Measurements from ENCODE around the gene NAA25.

The NAA25 gene

DNA sequence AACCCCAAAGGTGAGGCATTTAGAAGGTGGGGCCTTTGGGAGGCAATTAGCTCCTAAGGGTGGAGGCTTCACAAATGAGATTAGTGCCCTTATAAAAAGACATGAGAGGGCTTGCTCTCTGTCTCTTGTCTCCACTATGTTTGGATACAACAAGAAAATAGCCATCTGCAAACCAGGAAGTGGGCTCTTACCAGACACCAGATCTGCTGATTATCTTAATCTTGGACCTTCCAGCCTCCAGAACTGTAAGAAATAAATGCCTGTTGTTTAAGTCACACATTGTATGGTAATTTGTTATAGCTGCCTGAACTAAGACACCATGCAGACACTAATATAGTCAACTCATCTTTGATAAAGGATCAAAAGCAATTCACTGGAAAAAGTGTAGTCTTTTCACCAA is 130.0 kb downstream of the NAA25 start:
- TF ChIP-seq TCF4 (CRISPR knock-in tag; IDR thresholded peaks at IDR 0.05; ENCODE audit: borderline replicate concordance), result no peak
- no peak for TF ChIP-seq GLIS3 (CRISPR knock-in tag; IDR thresholded peaks at IDR 0.05)
- no peak for TF ChIP-seq OSR1 (CRISPR knock-in tag; IDR thresholded peaks at IDR 0.05)
- TF ChIP-seq ZNF70 (CRISPR knock-in tag; IDR thresholded peaks at IDR 0.05), result no peak
- TF ChIP-seq, protein P1, sequence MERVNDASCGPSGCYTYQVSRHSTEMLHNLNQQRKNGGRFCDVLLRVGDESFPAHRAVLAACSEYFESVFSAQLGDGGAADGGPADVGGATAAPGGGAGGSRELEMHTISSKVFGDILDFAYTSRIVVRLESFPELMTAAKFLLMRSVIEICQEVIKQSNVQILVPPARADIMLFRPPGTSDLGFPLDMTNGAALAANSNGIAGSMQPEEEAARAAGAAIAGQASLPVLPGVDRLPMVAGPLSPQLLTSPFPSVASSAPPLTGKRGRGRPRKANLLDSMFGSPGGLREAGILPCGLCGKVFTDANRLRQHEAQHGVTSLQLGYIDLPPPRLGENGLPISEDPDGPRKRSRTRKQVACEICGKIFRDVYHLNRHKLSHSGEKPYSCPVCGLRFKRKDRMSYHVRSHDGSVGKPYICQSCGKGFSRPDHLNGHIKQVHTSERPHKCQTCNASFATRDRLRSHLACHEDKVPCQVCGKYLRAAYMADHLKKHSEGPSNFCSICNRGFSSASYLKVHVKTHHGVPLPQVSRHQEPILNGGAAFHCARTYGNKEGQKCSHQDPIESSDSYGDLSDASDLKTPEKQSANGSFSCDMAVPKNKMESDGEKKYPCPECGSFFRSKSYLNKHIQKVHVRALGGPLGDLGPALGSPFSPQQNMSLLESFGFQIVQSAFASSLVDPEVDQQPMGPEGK (CRISPR knock-in tag; IDR thresholded peaks at IDR 0.05; ENCODE audit: borderline replicate concordance), result no peak
- no peak for TF ChIP-seq ZFP30 (CRISPR knock-in tag; IDR thresholded peaks at IDR 0.05)
- TF ChIP-seq, protein P2, sequence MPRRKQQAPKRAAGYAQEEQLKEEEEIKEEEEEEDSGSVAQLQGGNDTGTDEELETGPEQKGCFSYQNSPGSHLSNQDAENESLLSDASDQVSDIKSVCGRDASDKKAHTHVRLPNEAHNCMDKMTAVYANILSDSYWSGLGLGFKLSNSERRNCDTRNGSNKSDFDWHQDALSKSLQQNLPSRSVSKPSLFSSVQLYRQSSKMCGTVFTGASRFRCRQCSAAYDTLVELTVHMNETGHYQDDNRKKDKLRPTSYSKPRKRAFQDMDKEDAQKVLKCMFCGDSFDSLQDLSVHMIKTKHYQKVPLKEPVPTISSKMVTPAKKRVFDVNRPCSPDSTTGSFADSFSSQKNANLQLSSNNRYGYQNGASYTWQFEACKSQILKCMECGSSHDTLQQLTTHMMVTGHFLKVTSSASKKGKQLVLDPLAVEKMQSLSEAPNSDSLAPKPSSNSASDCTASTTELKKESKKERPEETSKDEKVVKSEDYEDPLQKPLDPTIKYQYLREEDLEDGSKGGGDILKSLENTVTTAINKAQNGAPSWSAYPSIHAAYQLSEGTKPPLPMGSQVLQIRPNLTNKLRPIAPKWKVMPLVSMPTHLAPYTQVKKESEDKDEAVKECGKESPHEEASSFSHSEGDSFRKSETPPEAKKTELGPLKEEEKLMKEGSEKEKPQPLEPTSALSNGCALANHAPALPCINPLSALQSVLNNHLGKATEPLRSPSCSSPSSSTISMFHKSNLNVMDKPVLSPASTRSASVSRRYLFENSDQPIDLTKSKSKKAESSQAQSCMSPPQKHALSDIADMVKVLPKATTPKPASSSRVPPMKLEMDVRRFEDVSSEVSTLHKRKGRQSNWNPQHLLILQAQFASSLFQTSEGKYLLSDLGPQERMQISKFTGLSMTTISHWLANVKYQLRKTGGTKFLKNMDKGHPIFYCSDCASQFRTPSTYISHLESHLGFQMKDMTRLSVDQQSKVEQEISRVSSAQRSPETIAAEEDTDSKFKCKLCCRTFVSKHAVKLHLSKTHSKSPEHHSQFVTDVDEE (CRISPR knock-in tag; IDR thresholded peaks at IDR 0.05), result no peak
- TF ChIP-seq, protein P3, sequence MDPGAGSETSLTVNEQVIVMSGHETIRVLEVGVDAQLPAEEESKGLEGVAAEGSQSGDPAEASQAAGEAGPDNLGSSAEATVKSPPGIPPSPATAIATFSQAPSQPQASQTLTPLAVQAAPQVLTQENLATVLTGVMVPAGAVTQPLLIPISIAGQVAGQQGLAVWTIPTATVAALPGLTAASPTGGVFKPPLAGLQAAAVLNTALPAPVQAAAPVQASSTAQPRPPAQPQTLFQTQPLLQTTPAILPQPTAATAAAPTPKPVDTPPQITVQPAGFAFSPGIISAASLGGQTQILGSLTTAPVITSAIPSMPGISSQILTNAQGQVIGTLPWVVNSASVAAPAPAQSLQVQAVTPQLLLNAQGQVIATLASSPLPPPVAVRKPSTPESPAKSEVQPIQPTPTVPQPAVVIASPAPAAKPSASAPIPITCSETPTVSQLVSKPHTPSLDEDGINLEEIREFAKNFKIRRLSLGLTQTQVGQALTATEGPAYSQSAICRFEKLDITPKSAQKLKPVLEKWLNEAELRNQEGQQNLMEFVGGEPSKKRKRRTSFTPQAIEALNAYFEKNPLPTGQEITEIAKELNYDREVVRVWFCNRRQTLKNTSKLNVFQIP (CRISPR knock-in tag; IDR thresholded peaks at IDR 0.05; ENCODE audit: borderline replicate concordance, low read depth), result no peak
- no peak for TF ChIP-seq ESRRG (CRISPR knock-in tag; IDR thresholded peaks at IDR 0.05)
- no peak for TF ChIP-seq ZNF8 (CRISPR knock-in tag; IDR thresholded peaks at IDR 0.05)
- TF ChIP-seq ISL1 (CRISPR knock-in tag; IDR thresholded peaks at IDR 0.05), result no peak
- TF ChIP-seq ZFP3 (CRISPR knock-in tag; IDR thresholded peaks at IDR 0.05), result no peak
- TF ChIP-seq SNAI2 (CRISPR knock-in tag; IDR thresholded peaks at IDR 0.05), result no peak
- TF ChIP-seq, protein P4, sequence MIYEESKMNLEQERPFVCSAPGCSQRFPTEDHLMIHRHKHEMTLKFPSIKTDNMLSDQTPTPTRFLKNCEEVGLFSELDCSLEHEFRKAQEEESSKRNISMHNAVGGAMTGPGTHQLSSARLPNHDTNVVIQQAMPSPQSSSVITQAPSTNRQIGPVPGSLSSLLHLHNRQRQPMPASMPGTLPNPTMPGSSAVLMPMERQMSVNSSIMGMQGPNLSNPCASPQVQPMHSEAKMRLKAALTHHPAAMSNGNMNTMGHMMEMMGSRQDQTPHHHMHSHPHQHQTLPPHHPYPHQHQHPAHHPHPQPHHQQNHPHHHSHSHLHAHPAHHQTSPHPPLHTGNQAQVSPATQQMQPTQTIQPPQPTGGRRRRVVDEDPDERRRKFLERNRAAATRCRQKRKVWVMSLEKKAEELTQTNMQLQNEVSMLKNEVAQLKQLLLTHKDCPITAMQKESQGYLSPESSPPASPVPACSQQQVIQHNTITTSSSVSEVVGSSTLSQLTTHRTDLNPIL (CRISPR knock-in tag; IDR thresholded peaks at IDR 0.05; ENCODE audit: low read depth), result no peak
- no peak for TF ChIP-seq TOX (CRISPR knock-in tag; IDR thresholded peaks at IDR 0.05; ENCODE audit: borderline replicate concordance)
- TF ChIP-seq ARNTL (CRISPR knock-in tag; IDR thresholded peaks at IDR 0.05; ENCODE audit: borderline replicate concordance, low read depth), result no peak
- no peak for TF ChIP-seq CSDC2 (CRISPR knock-in tag; IDR thresholded peaks at IDR 0.05)
- TF ChIP-seq RARB (CRISPR knock-in tag; IDR thresholded peaks at IDR 0.05), result no peak
- TF ChIP-seq, protein P5, sequence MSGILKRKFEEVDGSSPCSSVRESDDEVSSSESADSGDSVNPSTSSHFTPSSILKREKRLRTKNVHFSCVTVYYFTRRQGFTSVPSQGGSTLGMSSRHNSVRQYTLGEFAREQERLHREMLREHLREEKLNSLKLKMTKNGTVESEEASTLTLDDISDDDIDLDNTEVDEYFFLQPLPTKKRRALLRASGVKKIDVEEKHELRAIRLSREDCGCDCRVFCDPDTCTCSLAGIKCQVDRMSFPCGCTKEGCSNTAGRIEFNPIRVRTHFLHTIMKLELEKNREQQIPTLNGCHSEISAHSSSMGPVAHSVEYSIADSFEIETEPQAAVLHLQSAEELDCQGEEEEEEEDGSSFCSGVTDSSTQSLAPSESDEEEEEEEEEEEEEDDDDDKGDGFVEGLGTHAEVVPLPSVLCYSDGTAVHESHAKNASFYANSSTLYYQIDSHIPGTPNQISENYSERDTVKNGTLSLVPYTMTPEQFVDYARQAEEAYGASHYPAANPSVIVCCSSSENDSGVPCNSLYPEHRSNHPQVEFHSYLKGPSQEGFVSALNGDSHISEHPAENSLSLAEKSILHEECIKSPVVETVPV (CRISPR knock-in tag; IDR thresholded peaks at IDR 0.05), result no peak
- no peak for TF ChIP-seq ZC3H10 (CRISPR knock-in tag; IDR thresholded peaks at IDR 0.05)
- no peak for ATAC-seq

DNA sequence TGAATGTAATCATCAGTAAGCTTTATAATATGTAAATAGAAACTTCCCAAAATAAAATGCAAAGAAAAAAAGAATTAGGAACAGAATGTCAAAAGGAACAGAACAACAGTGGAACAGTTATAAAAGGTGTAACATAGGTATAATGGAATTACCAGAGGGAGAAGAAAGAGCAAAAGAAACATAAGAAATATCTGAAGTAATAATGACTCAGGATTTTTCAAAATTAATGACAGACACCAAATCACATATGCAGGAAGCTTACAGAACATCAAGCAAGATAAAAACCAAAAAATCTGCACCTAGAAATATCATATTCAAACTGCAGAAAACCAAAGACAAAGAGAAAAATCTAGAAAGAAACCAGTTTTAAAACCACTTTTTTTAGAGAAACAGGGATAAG is 131.7 kb downstream of the NAA25 start:
- no peak for TF ChIP-seq ARNTL (CRISPR knock-in tag; IDR thresholded peaks at IDR 0.05; ENCODE audit: borderline replicate concordance, low read depth)
- ATAC-seq, result no peak
